Measurements from ENCODE around the gene RDH11.
"Not testable (repeated sequence)": the region's sequence is repeated elsewhere in the genome, so short reads cannot be mapped to it uniquely, and the experiment has no call there.

Gene RDH11

DNA sequence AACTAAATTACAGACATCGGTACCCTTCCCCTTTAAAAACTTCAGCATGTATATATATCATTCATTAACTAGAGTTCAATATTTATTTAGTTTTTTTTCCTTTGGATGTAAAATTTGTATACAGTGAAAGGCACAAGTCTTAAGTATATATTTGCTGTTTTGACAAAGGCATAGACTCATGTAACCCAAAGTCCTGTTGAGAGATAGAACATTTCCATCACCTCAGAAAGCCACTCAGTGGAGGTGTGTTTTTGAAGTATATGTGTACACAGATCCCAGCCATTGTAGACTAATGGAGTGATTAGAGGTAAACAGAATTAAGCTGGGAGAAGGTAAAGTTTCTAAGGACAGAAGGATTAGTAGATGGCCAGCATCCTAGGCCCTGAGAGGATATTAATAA is 21.5 kb upstream of the RDH11 start:
- Histone ChIP-seq H3K27me3 (ENCODE audit: insufficient read depth, low read length, poor library complexity, severe bottlenecking) (no peaks in the 10 kb centered on the region), H3K79me2 (ENCODE audit: insufficient read depth, low read length) (no peaks in the 10 kb centered on the region), H4K20me1 (ENCODE audit: insufficient read depth, low read length, poor library complexity, severe bottlenecking) (no peaks in the 10 kb centered on the region), H3K9ac (ENCODE audit: low read depth, low read length, poor library complexity, severe bottlenecking) (no peak overlapping the region), H3K9me2 (replicated peaks; ENCODE audit: low read depth, low read length) (no peaks in the 10 kb centered on the region), H3K9me3 (ENCODE audit: insufficient read depth, low read depth, low read length) (no peaks in the 10 kb centered on the region), H3K36me3 (ENCODE audit: insufficient read depth, low read length) (no peaks in the 10 kb centered on the region), H3K4me1 (ENCODE audit: insufficient read depth, low read length, poor library complexity, severe bottlenecking) (peaks cover 2% of the 10 kb centered on the region), H3F3A (ENCODE audit: low read depth) (no peaks in the 10 kb centered on the region), H3K4me3 (ENCODE audit: low read length, poor library complexity, severe bottlenecking) (no peak overlapping the region), H2AFZ (ENCODE audit: low read length) (no peak overlapping the region), H3K4me2 (ENCODE audit: low read depth, low read length, poor library complexity, severe bottlenecking) (no peak overlapping the region)
- TF ChIP-seq EZH2phosphoT487 (IDR thresholded peaks at IDR 0.05; ENCODE audit: borderline replicate concordance): no peak

DNA sequence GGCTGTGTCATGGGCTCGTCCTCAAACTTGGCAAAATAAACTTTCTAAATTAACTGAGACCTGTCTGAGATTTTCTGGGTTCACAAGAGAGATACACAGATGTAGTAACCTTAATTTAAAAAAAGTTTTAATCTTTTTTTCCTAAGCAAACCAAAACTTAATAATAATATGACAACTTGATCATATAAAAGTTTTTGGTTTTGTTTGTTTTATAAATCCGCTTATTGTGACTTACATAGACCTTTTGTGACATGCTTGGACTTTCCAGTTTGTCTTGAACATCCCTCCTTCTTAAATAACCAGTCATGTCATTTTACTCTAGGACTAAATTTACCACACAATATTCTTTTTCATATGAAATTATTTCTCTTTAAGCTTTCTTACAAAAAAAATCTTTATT is 14.6 kb upstream of the RDH11 start:
- Histone ChIP-seq H3K9ac (ENCODE audit: low read depth, low read length, poor library complexity, severe bottlenecking) (no peak overlapping the region), H3K4me2 (ENCODE audit: low read depth, low read length, poor library complexity, severe bottlenecking) (no peak overlapping the region), H3K4me1 (ENCODE audit: insufficient read depth, low read length, poor library complexity, severe bottlenecking) (no peaks in the 10 kb centered on the region), H3K9me3 (ENCODE audit: insufficient read depth, low read depth, low read length) (peaks cover 14% of the 10 kb centered on the region; the same call in 1 of the 2 replicates), H3K27me3 (ENCODE audit: insufficient read depth, low read length, poor library complexity, severe bottlenecking) (no peaks in the 10 kb centered on the region), H2AFZ (ENCODE audit: low read length) (no peak overlapping the region), H3K36me3 (ENCODE audit: insufficient read depth, low read length) (no peaks in the 10 kb centered on the region), H3K4me3 (ENCODE audit: low read length, poor library complexity, severe bottlenecking) (no peak overlapping the region), H3K9me2 (replicated peaks; ENCODE audit: low read depth, low read length) (no peaks in the 10 kb centered on the region), H4K20me1 (ENCODE audit: insufficient read depth, low read length, poor library complexity, severe bottlenecking) (no peaks in the 10 kb centered on the region), H3K79me2 (ENCODE audit: insufficient read depth, low read length) (no peaks in the 10 kb centered on the region), H3F3A (ENCODE audit: low read depth) (no peaks in the 10 kb centered on the region)
- TF ChIP-seq EZH2phosphoT487 (IDR thresholded peaks at IDR 0.05; ENCODE audit: borderline replicate concordance): no peak

DNA sequence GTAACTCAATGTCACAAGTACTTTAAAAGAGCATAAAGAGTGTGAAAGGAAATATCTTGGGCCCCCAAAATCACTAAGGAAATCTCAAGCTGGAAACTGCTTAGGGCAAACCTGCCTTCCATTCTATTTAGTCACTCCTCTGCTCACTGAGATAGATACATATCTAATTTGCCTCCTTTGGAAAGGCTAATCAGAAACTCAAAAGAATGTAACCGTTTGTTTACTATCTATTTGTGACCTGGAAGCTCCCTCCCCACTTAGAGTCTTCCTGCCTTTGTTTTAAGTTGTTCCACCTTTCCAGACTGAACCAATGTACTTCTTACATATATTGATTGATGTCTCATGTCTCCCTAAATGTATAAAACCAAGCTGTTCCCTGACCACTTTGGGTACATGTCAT is 14.2 kb upstream of the RDH11 start:
- H3K9me2 ChIP-seq (replicated peaks; ENCODE audit: low read depth, low read length); H3K27me3 ChIP-seq (ENCODE audit: insufficient read depth, low read length, poor library complexity, severe bottlenecking); H3K4me2 ChIP-seq (ENCODE audit: low read depth, low read length, poor library complexity, severe bottlenecking); H3K4me1 ChIP-seq (ENCODE audit: insufficient read depth, low read length, poor library complexity, severe bottlenecking); H4K20me1 ChIP-seq (ENCODE audit: insufficient read depth, low read length, poor library complexity, severe bottlenecking); H3K4me3 ChIP-seq (ENCODE audit: low read length, poor library complexity, severe bottlenecking); H3K79me2 ChIP-seq (ENCODE audit: insufficient read depth, low read length); H2AFZ ChIP-seq (ENCODE audit: low read length); H3F3A ChIP-seq (ENCODE audit: low read depth); H3K9ac ChIP-seq (ENCODE audit: low read depth, low read length, poor library complexity, severe bottlenecking); H3K36me3 ChIP-seq (ENCODE audit: insufficient read depth, low read length): not testable (repeated sequence)
- H3K9me3 ChIP-seq (ENCODE audit: insufficient read depth, low read depth, low read length): peaks cover 14% of the 10 kb centered on the region; the same call in 1 of the 2 replicates

DNA sequence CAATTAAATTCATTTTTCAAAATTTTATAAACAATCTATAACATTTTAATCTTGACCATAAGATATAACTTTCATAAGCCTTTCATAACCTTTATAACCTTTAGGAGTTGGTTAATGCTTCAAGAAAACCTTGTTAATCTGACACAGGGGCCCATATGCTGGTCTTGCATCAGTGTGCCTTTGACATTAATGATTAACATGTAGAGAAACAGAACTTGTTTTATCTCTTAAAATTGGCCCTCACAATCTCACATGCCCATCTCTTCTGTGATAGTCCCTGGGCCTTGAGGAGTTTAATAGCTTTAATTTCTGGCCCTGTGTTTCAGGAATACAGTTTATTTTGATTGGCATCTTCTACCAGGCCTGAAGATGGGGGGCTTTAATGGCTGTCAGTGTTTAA is 13.8 kb upstream of the RDH11 start:
- H3K9me2 ChIP-seq (replicated peaks; ENCODE audit: low read depth, low read length); H3K4me3 ChIP-seq (ENCODE audit: low read length, poor library complexity, severe bottlenecking); H3K9ac ChIP-seq (ENCODE audit: low read depth, low read length, poor library complexity, severe bottlenecking); H3K4me1 ChIP-seq (ENCODE audit: insufficient read depth, low read length, poor library complexity, severe bottlenecking); H3K79me2 ChIP-seq (ENCODE audit: insufficient read depth, low read length); H3K27me3 ChIP-seq (ENCODE audit: insufficient read depth, low read length, poor library complexity, severe bottlenecking); H4K20me1 ChIP-seq (ENCODE audit: insufficient read depth, low read length, poor library complexity, severe bottlenecking); H3F3A ChIP-seq (ENCODE audit: low read depth); H3K36me3 ChIP-seq (ENCODE audit: insufficient read depth, low read length); H3K4me2 ChIP-seq (ENCODE audit: low read depth, low read length, poor library complexity, severe bottlenecking); H2AFZ ChIP-seq (ENCODE audit: low read length): not testable (repeated sequence)
- H3K9me3 ChIP-seq (ENCODE audit: insufficient read depth, low read depth, low read length): peaks cover 14% of the 10 kb centered on the region; the same call in 1 of the 2 replicates

DNA sequence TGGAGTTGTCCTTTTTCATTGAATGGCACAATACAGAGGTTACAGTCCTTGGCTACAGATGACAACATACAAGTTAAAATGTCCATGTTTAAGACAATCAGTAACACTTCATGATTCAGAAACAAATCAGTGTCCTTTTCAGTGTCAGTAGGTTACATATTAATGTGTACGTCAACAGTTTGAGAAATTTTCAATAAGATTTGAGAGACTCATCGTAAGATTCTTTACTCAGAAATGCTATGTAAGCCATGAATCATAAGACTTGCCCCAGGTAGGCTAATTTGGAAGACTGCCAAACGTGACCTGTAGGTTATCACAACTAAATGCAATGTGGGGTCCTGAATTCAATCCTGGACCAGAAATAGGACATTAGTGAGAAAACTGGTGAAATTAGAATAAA is 9.6 kb upstream of the RDH11 start:
- H3K4me1 ChIP-seq (ENCODE audit: insufficient read depth, low read length, poor library complexity, severe bottlenecking): no peaks in the 10 kb centered on the region
- H3K79me2 ChIP-seq (ENCODE audit: insufficient read depth, low read length): no peaks in the 10 kb centered on the region
- TF ChIP-seq, protein P1, sequence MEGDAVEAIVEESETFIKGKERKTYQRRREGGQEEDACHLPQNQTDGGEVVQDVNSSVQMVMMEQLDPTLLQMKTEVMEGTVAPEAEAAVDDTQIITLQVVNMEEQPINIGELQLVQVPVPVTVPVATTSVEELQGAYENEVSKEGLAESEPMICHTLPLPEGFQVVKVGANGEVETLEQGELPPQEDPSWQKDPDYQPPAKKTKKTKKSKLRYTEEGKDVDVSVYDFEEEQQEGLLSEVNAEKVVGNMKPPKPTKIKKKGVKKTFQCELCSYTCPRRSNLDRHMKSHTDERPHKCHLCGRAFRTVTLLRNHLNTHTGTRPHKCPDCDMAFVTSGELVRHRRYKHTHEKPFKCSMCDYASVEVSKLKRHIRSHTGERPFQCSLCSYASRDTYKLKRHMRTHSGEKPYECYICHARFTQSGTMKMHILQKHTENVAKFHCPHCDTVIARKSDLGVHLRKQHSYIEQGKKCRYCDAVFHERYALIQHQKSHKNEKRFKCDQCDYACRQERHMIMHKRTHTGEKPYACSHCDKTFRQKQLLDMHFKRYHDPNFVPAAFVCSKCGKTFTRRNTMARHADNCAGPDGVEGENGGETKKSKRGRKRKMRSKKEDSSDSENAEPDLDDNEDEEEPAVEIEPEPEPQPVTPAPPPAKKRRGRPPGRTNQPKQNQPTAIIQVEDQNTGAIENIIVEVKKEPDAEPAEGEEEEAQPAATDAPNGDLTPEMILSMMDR (conservative IDR thresholded peaks at IDR 0.05; ENCODE audit: low read length): no peak
- no peak for TF ChIP-seq EZH2phosphoT487 (IDR thresholded peaks at IDR 0.05; ENCODE audit: borderline replicate concordance)
- H3K4me2 ChIP-seq (ENCODE audit: low read depth, low read length, poor library complexity, severe bottlenecking): no peak overlapping the region
- no peaks in the 10 kb centered on the region for H3K27me3 ChIP-seq (ENCODE audit: insufficient read depth, low read length, poor library complexity, severe bottlenecking)
- H2AFZ ChIP-seq (ENCODE audit: low read length): no peak overlapping the region
- H3K4me3 ChIP-seq (ENCODE audit: low read length, poor library complexity, severe bottlenecking): no peak overlapping the region
- no peak overlapping the region for H3K9ac ChIP-seq (ENCODE audit: low read depth, low read length, poor library complexity, severe bottlenecking)
- no peaks in the 10 kb centered on the region for H3F3A ChIP-seq (ENCODE audit: low read depth)
- H3K9me3 ChIP-seq (ENCODE audit: insufficient read depth, low read depth, low read length): peaks cover 14% of the 10 kb centered on the region; the same call in 1 of the 2 replicates
- H3K9me2 ChIP-seq (replicated peaks; ENCODE audit: low read depth, low read length): no peaks in the 10 kb centered on the region
- H3K36me3 ChIP-seq (ENCODE audit: insufficient read depth, low read length): no peaks in the 10 kb centered on the region
- no peaks in the 10 kb centered on the region for H4K20me1 ChIP-seq (ENCODE audit: insufficient read depth, low read length, poor library complexity, severe bottlenecking)
